Measurements from ENCODE around the gene NMRK1. TPM values are rescaled to one million over a fixed set of nuclear protein-coding genes. Genes with fewer than 3 reads are reported as not detected.
A peak's percentile ranks its signal among the peaks of the same experiment; 100 is the strongest.

NMRK1 gene
- total RNA-seq, 1 donor from 2014 or later = 7.9 TPM

GRCh38 chr9:75047506-75047905, 40.4 kb downstream of the NMRK1 start:
- H3K4me1 Mint-ChIP-seq = no peaks in the 10 kb centered on the region
- no peaks in the 10 kb centered on the region for H3K36me3 Mint-ChIP-seq
- peaks cover 8% of the 10 kb centered on the region for H3K9me3 Mint-ChIP-seq
- no peak for TF ChIP-seq CTCF (IDR thresholded peaks at IDR 0.05; ENCODE audit: unreplicated experiment)
- peaks cover 22% of the 10 kb centered on the region for H3K27me3 Mint-ChIP-seq (ENCODE audit: low read depth)
- no peak for DNase-seq (ENCODE audit: low spot score in 2 of 2, unreplicated experiment in 2 of 2)
- H3K27ac Mint-ChIP-seq = no peak overlapping the region
- no peak overlapping the region for H3K4me3 Mint-ChIP-seq

GRCh38 chr9:75046725-75047345, 41.1 kb downstream of the NMRK1 start:
- DNase-seq (ENCODE audit: low spot score in 2 of 2, unreplicated experiment in 2 of 2) = no peak
- Mint-ChIP-seq H3K27me3 (ENCODE audit: low read depth) (peaks cover 22% of the 10 kb centered on the region), H3K4me3 (no peak overlapping the region), H3K4me1 (no peaks in the 10 kb centered on the region), H3K27ac (no peak overlapping the region), H3K36me3 (no peaks in the 10 kb centered on the region), H3K9me3 (peaks cover 8% of the 10 kb centered on the region)
- no peak for TF ChIP-seq CTCF (IDR thresholded peaks at IDR 0.05; ENCODE audit: unreplicated experiment)

- Mint-ChIP-seq H3K27me3 (ENCODE audit: low read depth) (peaks cover 19% of the 10 kb centered on the region), H3K27ac (no peak overlapping the region), H3K36me3 (no peaks in the 10 kb centered on the region), H3K9me3 (no peaks in the 10 kb centered on the region), H3K4me1 (no peaks in the 10 kb centered on the region), H3K4me3 (no peak overlapping the region)
- TF ChIP-seq CTCF (IDR thresholded peaks at IDR 0.05; ENCODE audit: unreplicated experiment) = no peak
- no peak for DNase-seq (ENCODE audit: low spot score in 2 of 2, unreplicated experiment in 2 of 2)
These were observed 46.9 kb downstream of the NMRK1 start for GRCh38 chr9:75041041-75041440.

- Mint-ChIP-seq H3K27ac (no peak overlapping the region), H3K4me1 (no peaks in the 10 kb centered on the region), H3K27me3 (ENCODE audit: low read depth) (peaks cover 7% of the 10 kb centered on the region), H3K9me3 (no peaks in the 10 kb centered on the region), H3K4me3 (no peak overlapping the region), H3K36me3 (no peaks in the 10 kb centered on the region)
- TF ChIP-seq CTCF (IDR thresholded peaks at IDR 0.05; ENCODE audit: unreplicated experiment) = no peak
- DNase-seq (ENCODE audit: low spot score in 2 of 2, unreplicated experiment in 2 of 2) = no peak
These were observed 48.2 kb downstream of the NMRK1 start for GRCh38 chr9:75039801-75040200.

GRCh38 chr9:75039009-75039408, 48.9 kb downstream of the NMRK1 start:
- H3K36me3 Mint-ChIP-seq = no peaks in the 10 kb centered on the region
- TF ChIP-seq CTCF (IDR thresholded peaks at IDR 0.05; ENCODE audit: unreplicated experiment) = no peak
- H3K9me3 Mint-ChIP-seq = no peaks in the 10 kb centered on the region
- no peak for DNase-seq (ENCODE audit: low spot score in 2 of 2, unreplicated experiment in 2 of 2)
- peak overlapping the region; percentile 1 for H3K27ac Mint-ChIP-seq
- H3K27me3 Mint-ChIP-seq (ENCODE audit: low read depth) = peaks cover 2% of the 10 kb centered on the region
- no peaks in the 10 kb centered on the region for H3K4me1 Mint-ChIP-seq
- no peak overlapping the region for H3K4me3 Mint-ChIP-seq

- H3K4me3 Mint-ChIP-seq = no peak overlapping the region
- H3K4me1 Mint-ChIP-seq = peaks cover 6% of the 10 kb centered on the region
- H3K36me3 Mint-ChIP-seq = no peaks in the 10 kb centered on the region
- no peaks in the 10 kb centered on the region for H3K27me3 Mint-ChIP-seq (ENCODE audit: low read depth)
- no peak overlapping the region for H3K27ac Mint-ChIP-seq
- no peak for TF ChIP-seq CTCF (IDR thresholded peaks at IDR 0.05; ENCODE audit: unreplicated experiment)
- no peaks in the 10 kb centered on the region for H3K9me3 Mint-ChIP-seq
- no peak for DNase-seq (ENCODE audit: low spot score in 2 of 2, unreplicated experiment in 2 of 2)
These were observed 51.2 kb downstream of the NMRK1 start for GRCh38 chr9:75036793-75037192.
